Activated T-helper 2 cell treated with anti-CD3 and anti-CD28 coated beads, Interferon-gamma antibody, Interleukin-2, Interleukin-4, amounts not matched to agents 10 μg/mL and 5 μg/mL and 100 μg/mL, durations not matched to agents 14 hours and 24 hours and 36 hours (primary cell): ENCODE measurements around the gene MBOAT1. TPM values are rescaled to one million over a fixed set of nuclear protein-coding genes. Genes with fewer than 3 reads are reported as not detected.

Experiments
- DNase-seq: peaks from one replicate; pipeline ENCODE4 v3.0.0; 2021; ENCODE audit warnings: low spot score
- H3K27ac Mint-ChIP-seq: one replicate; pipeline ENCODE4 v1.8.0; 2021; ENCODE audit warnings: mixed read lengths
- H3K27me3 Mint-ChIP-seq: one replicate; pipeline ENCODE4 v1.8.0; 2021; ENCODE audit warnings: low read depth, mixed read lengths
- H3K36me3 Mint-ChIP-seq: one replicate; pipeline ENCODE4 v1.8.0; 2021; ENCODE audit warnings: low read depth, mixed read lengths
- H3K4me1 Mint-ChIP-seq: one replicate; pipeline ENCODE4 v1.8.0; 2021; ENCODE audit warnings: low read depth, mixed read lengths
- H3K4me3 Mint-ChIP-seq: one replicate; pipeline ENCODE4 v1.8.0; 2021; ENCODE audit warnings: low read depth, mild to moderate bottlenecking, moderate library complexity, mixed read lengths
- H3K9me3 Mint-ChIP-seq: one replicate; pipeline ENCODE4 v1.8.0; 2021; ENCODE audit warnings: mixed read lengths
- intact Hi-C: fragments of 100-400 bp; cut with micrococcal nuclease; formaldehyde crosslinking; loops from one replicate; pipeline ENCODE4 v1.15.1; 2023
- total RNA-seq: library from RNA; stranded (reverse); gene quantifications from 2 replicates; pipeline ENCODE4 v1.2.3, GENCODE V29; 2022

The MBOAT1 gene
- total RNA-seq, 1 donor from 2014 or later, result 32.8 TPM

DNA sequence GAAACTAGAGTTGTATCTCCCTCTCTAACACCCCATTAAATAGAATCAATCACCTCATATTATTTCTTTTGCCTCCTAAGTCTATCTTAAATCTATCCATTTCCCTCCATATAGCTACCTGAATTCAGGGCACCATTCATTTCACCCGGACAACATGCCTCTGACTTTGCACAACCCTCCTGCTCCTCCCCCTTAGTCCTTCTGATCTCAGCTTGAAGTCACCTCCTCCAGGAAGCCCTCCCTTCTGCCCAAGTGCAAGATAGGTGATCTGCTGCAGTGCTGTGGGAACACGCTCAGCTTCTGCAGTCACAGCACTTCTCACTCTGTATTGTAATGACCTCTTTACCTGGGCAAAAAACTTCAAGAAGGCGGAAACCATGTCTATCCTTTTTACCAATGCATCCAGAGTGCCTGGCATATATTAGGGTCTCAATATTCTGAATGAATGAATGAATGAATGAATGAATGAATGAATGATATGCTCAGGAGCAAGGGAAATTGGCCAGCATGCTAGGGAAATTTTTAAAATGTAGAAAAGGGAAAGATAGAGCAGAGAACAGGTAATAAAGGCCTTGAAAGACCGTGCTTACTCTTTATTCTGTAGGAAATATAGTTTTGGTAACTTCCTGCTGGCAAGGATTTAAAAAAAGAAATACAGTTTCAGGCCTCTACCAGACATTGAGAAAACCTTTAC lies 41.7 kb downstream of the MBOAT1 start:
- intact Hi-C loops, result no loop called here
- Mint-ChIP-seq H3K4me1 (peaks cover 47% of the 10 kb centered on the region), H3K4me3 (no peak overlapping the region), H3K27ac (no peak overlapping the region), H3K27me3 (no peaks in the 10 kb centered on the region), H3K9me3 (no peaks in the 10 kb centered on the region), H3K36me3 (peaks cover 48% of the 10 kb centered on the region)
- DNase-seq, result no peak

DNA sequence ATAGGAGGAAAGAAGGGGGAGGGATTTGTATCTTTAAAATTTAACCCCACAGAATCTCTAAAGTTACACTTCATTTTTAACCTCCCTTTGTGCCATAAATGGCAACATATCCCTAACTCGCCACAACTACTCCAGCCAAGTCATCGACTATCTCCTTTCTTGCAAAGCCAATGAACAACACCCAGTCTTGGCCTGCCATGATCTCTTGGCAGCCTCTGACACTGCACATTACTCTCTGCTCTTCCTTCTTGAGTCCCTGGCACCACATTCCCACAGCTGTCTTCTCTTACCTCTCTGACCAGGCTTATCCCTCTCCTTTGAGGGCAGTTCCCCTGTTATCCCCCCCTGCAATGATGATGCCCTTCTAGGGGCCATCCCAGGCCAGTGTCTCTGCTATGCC lies 42.5 kb downstream of the MBOAT1 start:
- no peaks in the 10 kb centered on the region for H3K27me3 Mint-ChIP-seq
- H3K4me3 Mint-ChIP-seq, result no peak overlapping the region
- H3K9me3 Mint-ChIP-seq, result no peaks in the 10 kb centered on the region
- H3K36me3 Mint-ChIP-seq, result peaks cover 48% of the 10 kb centered on the region
- peaks cover 46% of the 10 kb centered on the region for H3K4me1 Mint-ChIP-seq
- no peak for DNase-seq
- no peak overlapping the region for H3K27ac Mint-ChIP-seq
- intact Hi-C loops, result no loop called here

- peaks cover 40% of the 10 kb centered on the region for H3K4me1 Mint-ChIP-seq
- peaks cover 54% of the 10 kb centered on the region for H3K36me3 Mint-ChIP-seq
- H3K27me3 Mint-ChIP-seq, result no peaks in the 10 kb centered on the region
- no peaks in the 10 kb centered on the region for H3K9me3 Mint-ChIP-seq
- DNase-seq, result no peak
- intact Hi-C loops, result no loop called here
- no peak overlapping the region for H3K4me3 Mint-ChIP-seq
- no peak overlapping the region for H3K27ac Mint-ChIP-seq
These were observed 43.1 kb downstream of the MBOAT1 start for GRCh38 chr6:20169119-20169557.

GRCh38 chr6:20168690-20169089 lies 43.6 kb downstream of the MBOAT1 start:
- H3K4me1 Mint-ChIP-seq, result peaks cover 35% of the 10 kb centered on the region
- no peaks in the 10 kb centered on the region for H3K9me3 Mint-ChIP-seq
- no peak for DNase-seq
- no peak overlapping the region for H3K27ac Mint-ChIP-seq
- no peak overlapping the region for H3K4me3 Mint-ChIP-seq
- H3K36me3 Mint-ChIP-seq, result peaks cover 55% of the 10 kb centered on the region
- intact Hi-C loops, result no loop called here
- H3K27me3 Mint-ChIP-seq, result no peaks in the 10 kb centered on the region

DNA sequence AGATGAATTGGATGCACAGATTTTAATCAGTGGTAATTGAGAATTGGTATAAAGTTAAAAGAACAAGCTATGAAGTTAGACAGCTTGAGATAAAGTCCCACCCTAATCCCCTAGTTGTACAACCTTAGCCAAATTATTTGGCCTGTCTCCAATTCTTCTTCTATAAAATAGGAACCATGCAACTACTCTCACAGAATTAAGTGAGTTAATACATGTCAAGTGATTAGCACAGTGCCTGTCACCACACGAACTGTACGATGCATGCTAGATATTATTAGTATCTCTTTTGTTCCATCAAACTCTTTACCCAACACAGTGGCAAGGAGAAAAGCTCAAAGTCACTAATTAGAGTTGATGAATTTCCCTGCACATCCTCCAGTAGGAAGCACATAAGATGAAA lies 44.7 kb downstream of the MBOAT1 start:
- no peak for DNase-seq
- Mint-ChIP-seq H3K27me3 (no peaks in the 10 kb centered on the region), H3K9me3 (no peaks in the 10 kb centered on the region), H3K4me1 (peaks cover 29% of the 10 kb centered on the region), H3K36me3 (peaks cover 54% of the 10 kb centered on the region), H3K27ac (no peak overlapping the region), H3K4me3 (no peak overlapping the region)
- intact Hi-C loops, result no loop called here

DNA sequence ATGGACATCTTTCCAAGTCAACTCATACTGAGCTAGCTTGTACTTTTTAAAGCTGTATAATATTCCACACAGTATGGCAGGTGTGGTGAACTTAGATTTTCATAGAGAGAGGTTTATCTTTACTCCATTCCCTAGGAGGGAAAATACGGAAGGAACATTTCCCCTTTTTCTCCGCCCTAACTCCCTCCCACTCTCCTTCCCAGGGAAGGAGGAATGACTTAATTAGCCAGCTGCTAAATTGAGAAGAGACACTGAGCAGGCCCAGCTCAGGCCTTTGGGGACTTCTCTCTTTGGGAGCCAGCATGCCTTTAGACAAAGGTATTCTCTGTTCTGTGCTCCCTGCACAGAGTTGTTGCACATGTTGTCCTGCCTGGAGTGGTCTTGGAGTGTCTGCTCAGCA lies 46.1 kb downstream of the MBOAT1 start:
- Mint-ChIP-seq H3K4me1 (peaks cover 24% of the 10 kb centered on the region), H3K27ac (no peak overlapping the region), H3K4me3 (no peak overlapping the region), H3K27me3 (no peaks in the 10 kb centered on the region), H3K9me3 (no peaks in the 10 kb centered on the region), H3K36me3 (peaks cover 44% of the 10 kb centered on the region)
- DNase-seq, result no peak
- intact Hi-C loops, result no loop called here

DNA sequence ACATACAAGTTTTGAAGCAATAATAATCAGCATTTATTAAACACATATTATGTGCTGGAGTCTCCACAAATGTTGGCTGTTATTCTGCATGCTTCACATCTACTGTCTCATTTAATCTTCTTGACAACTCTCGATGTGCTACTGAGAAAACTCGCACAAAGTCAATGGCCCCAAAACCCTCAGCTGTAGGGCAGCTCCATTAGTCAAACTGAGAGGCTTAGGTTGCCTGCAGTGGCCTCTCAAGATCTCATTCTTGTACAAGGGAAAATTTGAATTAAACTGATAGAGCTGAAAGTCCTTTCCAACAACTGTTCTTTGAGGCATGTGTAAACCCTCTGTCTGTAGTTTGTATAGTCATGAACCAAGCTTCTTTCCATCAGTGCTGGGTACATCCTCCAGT lies 49.8 kb downstream of the MBOAT1 start:
- intact Hi-C loops, result no loop called here

GRCh38 chr6:20160541-20161283 lies 51.6 kb downstream of the MBOAT1 start:
- H3K9me3 Mint-ChIP-seq, result no peaks in the 10 kb centered on the region
- H3K36me3 Mint-ChIP-seq, result peaks cover 27% of the 10 kb centered on the region
- DNase-seq, result no peak
- peaks cover 8% of the 10 kb centered on the region for H3K4me1 Mint-ChIP-seq
- intact Hi-C loops, result no loop called here
- H3K4me3 Mint-ChIP-seq, result no peak overlapping the region
- H3K27me3 Mint-ChIP-seq, result no peaks in the 10 kb centered on the region
- H3K27ac Mint-ChIP-seq, result peak overlapping the region; percentile 52

More for the DNA sequence above, 49.8 kb downstream of the MBOAT1 start:
- Mint-ChIP-seq H3K4me1 (peaks cover 8% of the 10 kb centered on the region), H3K36me3 (peaks cover 36% of the 10 kb centered on the region), H3K4me3 (no peak overlapping the region), H3K27me3 (no peaks in the 10 kb centered on the region), H3K9me3 (no peaks in the 10 kb centered on the region), H3K27ac (no peak overlapping the region)
- DNase-seq, result no peak

DNA sequence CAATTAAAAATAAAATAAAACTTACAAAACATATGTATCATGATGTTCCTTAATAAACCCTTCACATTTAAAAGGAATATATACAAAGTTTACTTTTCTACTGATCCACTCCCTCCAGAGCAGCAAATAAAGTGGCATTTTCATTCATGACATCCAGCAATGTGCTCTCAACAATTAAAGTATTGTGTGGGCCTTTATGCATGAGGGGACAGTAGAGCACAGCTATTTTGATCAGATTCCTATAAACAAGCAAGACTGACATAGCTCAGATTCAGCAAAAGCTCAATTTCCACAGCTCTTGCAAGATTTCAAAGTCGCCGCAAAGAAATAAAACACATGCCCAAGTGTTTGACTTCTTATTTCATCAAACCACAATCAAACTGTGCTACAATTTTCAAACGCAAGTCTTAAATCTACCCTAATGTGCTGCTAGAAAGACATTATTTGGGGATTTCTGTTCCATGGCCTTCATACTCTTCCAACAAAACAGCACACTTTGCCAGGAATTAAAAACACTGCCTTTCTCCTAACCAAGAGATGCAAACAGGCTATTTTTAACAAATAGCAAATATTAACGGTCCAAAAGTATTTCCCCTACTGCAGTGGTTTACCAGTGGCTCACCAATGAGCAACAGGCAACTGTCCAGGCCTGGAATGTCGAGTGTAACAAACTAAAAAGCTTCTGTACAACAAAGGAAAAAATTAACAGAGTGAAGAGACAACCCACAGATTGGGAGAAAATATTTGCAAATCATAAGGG lies 52.3 kb downstream of the MBOAT1 start:
- peaks cover 32% of the 10 kb centered on the region for H3K36me3 Mint-ChIP-seq
- no peaks in the 10 kb centered on the region for H3K9me3 Mint-ChIP-seq
- intact Hi-C loops, result no loop called here
- H3K27me3 Mint-ChIP-seq, result no peaks in the 10 kb centered on the region
- H3K4me3 Mint-ChIP-seq, result no peak overlapping the region
- no peak for DNase-seq
- H3K4me1 Mint-ChIP-seq, result peaks cover 10% of the 10 kb centered on the region
- H3K27ac Mint-ChIP-seq, result no peak overlapping the region

- Mint-ChIP-seq H3K9me3 (no peaks in the 10 kb centered on the region), H3K4me1 (peaks cover 16% of the 10 kb centered on the region), H3K4me3 (no peak overlapping the region), H3K27ac (no peak overlapping the region), H3K36me3 (peaks cover 32% of the 10 kb centered on the region), H3K27me3 (no peaks in the 10 kb centered on the region)
- DNase-seq, result no peak
- intact Hi-C loops, result no loop called here
These were observed 53.2 kb downstream of the MBOAT1 start for GRCh38 chr6:20159098-20159497.

DNA sequence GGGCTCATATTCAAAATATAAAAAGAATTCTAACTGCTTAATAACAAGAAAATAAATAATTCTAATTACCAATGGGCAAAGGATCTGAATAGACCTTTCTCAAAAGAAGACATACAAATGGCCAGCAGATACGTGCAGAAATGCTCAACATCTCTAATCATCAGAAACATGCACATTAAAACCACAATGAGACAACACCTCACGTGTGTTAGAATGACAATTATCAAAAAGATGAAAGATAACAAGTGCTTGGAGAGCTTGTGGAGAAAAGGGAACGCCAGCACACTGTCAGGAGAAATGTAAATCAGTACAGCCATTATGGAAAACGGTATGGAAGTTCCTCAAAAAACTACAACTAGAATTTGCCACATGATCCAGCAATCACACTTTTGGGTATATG lies 53.6 kb downstream of the MBOAT1 start:
- Mint-ChIP-seq H3K27me3 (no peaks in the 10 kb centered on the region), H3K4me1 (peaks cover 16% of the 10 kb centered on the region), H3K36me3 (peaks cover 31% of the 10 kb centered on the region), H3K9me3 (no peaks in the 10 kb centered on the region), H3K4me3 (no peak overlapping the region), H3K27ac (no peak overlapping the region)
- intact Hi-C loops, result no loop called here
- DNase-seq, result no peak

DNA sequence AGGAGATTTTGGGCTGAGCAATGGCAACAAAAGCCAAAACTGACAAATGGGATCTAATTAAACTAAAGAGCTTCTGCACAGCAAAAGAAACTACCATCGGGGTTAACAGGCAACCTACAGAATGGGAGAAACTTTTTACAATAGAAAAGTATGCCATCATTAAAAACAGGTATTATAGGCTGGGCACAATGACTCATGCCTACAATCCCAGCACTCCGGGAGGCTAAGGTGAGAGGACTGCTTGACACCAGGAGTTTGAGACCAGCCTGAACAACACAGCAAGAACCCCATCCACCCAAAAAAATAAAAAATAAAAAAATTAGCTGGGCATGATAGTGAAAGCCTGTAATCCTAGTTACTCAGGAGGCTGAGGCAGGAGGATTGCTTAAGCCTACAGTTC lies 55.4 kb downstream of the MBOAT1 start:
- H3K36me3 Mint-ChIP-seq, result peaks cover 37% of the 10 kb centered on the region
- H3K27ac Mint-ChIP-seq, result no peak overlapping the region
- no peak overlapping the region for H3K4me3 Mint-ChIP-seq
- no peaks in the 10 kb centered on the region for H3K27me3 Mint-ChIP-seq
- intact Hi-C loops, result no loop called here
- H3K9me3 Mint-ChIP-seq, result no peaks in the 10 kb centered on the region
- DNase-seq, result no peak
- H3K4me1 Mint-ChIP-seq, result peaks cover 13% of the 10 kb centered on the region

DNA sequence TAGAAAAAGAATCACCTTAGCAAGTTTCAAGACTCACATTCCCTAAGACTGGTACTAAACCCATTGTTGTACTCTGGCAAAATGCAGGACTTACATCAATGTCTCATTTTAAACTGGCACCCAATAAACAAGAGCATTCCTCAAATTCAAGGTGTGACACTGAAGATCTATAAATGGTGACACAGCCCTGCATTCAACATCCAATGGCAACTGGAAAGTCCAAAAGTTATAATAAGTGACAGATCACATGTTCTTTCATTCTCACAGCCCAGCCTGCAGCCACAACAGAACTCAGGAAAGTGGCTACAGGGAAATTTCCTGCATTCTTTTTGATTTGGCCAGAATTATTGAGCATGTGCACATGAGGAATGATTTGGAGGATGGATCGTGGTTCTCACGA lies 57.5 kb downstream of the MBOAT1 start:
- no peaks in the 10 kb centered on the region for H3K27me3 Mint-ChIP-seq
- H3K4me1 Mint-ChIP-seq, result peaks cover 13% of the 10 kb centered on the region
- no peaks in the 10 kb centered on the region for H3K9me3 Mint-ChIP-seq
- H3K27ac Mint-ChIP-seq, result no peak overlapping the region
- peaks cover 56% of the 10 kb centered on the region for H3K36me3 Mint-ChIP-seq
- intact Hi-C loops, result no loop called here
- no peak for DNase-seq
- H3K4me3 Mint-ChIP-seq, result no peak overlapping the region
